ENCODE measurements around the gene SYNE1.

GRCh38 chr6:152160346-152160745 lies 476.8 kb downstream of the SYNE1 start:
- TF ChIP-seq POLR2A (IDR thresholded peaks at IDR 0.05): no peak
- no peak for TF ChIP-seq CTCF (IDR thresholded peaks at IDR 0.05)

All from heart left ventricle (tissue), 13 donors.